Hepatocyte (in vitro differentiated cells): ENCODE measurements around the gene BIN1.
A peak's percentile ranks its signal among the peaks of the same experiment; 100 is the strongest.

ENCODE experiments used
- EZH2 ChIP-seq: fragments of 200-600 bp; sonication (generic); IDR thresholded peaks from 2 replicates; pipeline ENCODE4 v1.6.1; 2016; ENCODE audit warnings: antibody characterized with exemption, mild to moderate bottlenecking, borderline replicate concordance
- TF ChIP-seq, protein P1 (sequence below): fragments of 200-600 bp; sonication (generic); IDR thresholded peaks from 2 replicates; pipeline ENCODE4 v1.5.1; 2016; ENCODE audit warnings: antibody characterized with exemption, mild to moderate bottlenecking; ENCODE audit not compliant: poor library complexity

DNA sequence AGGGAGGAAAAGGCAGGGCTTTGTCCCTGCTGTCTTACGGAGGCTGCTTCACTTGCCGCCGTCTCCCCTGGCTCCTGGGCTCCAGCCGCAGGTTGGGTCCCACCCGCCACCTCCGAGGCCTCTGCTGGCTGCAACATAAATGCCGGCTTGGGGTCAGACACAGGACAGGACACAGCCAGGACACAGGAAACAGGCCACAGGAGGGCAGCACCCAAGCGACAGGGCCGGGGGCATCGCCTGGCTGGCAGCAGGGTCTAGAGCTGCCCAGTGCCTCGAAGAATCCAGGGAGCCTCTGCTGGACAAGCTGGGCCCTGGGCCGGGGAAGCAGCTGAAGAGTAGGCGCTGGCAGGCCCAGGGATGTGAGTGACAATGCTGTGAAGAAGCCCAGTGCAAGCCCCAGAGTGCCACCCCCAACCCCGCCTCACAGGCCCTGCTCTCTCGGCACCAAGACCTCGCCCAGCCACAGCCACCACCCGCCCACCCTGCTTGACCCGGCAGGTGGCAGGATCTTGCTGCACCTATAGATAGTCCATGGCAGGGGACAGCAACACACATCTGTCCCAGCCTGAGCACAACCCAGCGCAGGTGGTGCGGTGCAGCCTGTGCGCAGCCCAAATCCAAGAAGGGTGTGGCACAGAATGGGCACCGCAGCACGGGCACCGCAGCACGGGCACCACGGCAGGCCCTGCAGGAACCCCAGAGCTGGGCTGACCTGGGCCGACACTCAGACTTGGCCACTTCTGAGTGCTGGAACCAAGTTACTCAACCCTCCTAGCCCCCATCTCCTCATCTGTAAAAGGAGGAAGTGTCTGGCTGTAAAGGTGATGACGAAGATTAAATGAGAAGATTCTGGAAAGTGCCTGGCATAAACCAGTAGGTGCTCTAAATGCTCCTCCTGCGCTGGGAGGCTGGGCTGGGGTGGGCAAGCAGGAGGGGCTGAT, 55.6 kb downstream of the BIN1 start:
- no peak for TF ChIP-seq EZH2
- TF ChIP-seq, protein P1, sequence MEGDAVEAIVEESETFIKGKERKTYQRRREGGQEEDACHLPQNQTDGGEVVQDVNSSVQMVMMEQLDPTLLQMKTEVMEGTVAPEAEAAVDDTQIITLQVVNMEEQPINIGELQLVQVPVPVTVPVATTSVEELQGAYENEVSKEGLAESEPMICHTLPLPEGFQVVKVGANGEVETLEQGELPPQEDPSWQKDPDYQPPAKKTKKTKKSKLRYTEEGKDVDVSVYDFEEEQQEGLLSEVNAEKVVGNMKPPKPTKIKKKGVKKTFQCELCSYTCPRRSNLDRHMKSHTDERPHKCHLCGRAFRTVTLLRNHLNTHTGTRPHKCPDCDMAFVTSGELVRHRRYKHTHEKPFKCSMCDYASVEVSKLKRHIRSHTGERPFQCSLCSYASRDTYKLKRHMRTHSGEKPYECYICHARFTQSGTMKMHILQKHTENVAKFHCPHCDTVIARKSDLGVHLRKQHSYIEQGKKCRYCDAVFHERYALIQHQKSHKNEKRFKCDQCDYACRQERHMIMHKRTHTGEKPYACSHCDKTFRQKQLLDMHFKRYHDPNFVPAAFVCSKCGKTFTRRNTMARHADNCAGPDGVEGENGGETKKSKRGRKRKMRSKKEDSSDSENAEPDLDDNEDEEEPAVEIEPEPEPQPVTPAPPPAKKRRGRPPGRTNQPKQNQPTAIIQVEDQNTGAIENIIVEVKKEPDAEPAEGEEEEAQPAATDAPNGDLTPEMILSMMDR = peak; percentile 7
